Measurements from ENCODE around the gene RIMBP2. TPM values are rescaled to one million over a fixed set of nuclear protein-coding genes. Genes with fewer than 3 reads are reported as not detected.
"Not testable (repeated sequence)": the region's sequence is repeated elsewhere in the genome, so short reads cannot be mapped to it uniquely, and the experiment has no call there.

The RIMBP2 gene
- total RNA-seq (2014; rRNA removed; shearing (Covaris generic)) = not detected in 2 replicates

DNA sequence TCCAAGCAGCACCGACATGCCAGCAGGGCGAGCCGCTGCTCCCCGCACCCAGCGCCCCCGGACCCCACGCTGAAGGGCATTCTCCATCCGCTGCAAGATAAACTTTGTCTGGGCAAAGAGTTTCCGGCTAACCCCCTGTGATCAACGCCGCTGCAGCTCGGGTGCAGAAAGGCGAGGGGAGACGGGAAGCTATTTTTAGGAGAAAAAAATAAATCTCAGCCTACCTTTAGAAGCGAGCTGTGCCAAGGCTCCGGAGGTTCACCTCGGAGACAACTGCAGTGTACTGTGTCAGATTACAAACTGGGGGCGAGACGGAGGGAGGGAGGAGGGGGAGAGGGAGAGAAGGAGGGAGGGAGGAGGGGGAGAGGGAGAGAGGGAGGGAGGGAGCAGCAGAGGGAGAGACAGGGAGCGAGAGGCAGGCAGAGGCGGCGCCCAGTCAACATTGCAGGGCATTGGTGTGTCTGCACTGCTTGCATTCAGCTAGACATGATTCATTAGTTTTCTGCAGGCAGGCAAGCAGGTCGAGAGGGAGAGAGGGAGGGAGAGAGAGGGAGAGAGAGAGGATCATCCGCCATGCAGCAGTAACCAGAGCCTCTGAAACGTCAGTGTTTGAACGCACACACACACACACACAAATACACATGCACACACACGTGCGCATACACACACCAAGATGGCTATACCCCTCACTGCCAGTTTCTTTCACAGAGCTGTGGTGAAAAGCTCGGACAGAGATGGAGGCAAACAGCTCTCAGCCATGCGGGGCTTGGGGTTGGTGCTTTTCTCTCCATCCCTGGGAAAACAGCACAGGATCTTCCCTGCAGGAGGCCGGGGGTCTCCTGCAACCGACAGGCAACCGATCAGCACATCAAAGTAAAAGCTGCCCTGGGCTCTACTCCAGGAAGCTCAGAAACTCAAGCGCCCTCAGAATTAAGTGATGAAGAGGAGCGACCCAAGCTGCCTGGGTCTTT lies at the start of gene RIMBP2:
Gene RIMBP2 (minus strand): TSS at position 302 of the 971 bp plus-strand sequence. CDS start 237,286 bp downstream, outside the sequence.
- DNase-seq (ENCODE audit: low spot score) = peak; percentile 42

GRCh38 chr12:130765186-130765659 lies 49.1 kb upstream of the RIMBP2 start:
- no peak for DNase-seq (ENCODE audit: low spot score)

- no peak for DNase-seq (ENCODE audit: low spot score)
Measured at GRCh38 chr12:130764475-130765185, 48.5 kb upstream of the RIMBP2 start.

DNA sequence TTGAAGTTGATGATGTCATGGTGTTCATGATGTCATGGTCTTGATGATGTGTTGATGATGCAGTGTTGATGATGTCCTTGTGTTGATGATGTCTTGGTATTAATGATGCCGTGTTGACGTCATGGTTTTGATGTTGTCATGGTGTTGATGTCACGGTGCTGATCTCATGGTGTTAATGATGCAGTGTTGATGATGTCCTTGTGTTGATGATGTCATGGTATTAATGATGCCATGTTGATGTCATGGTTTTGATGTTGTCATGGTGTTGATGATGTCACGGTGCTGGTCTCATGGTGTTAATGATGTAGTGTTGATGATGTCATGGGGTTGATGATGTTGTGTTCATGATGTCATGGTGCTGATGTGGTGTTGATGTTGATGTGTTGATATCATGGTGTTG lies 48.0 kb upstream of the RIMBP2 start:
- no peak for DNase-seq (ENCODE audit: low spot score)

- no peak for DNase-seq (ENCODE audit: low spot score)
Measured at GRCh38 chr12:130762319-130762675, 46.2 kb upstream of the RIMBP2 start.

DNA sequence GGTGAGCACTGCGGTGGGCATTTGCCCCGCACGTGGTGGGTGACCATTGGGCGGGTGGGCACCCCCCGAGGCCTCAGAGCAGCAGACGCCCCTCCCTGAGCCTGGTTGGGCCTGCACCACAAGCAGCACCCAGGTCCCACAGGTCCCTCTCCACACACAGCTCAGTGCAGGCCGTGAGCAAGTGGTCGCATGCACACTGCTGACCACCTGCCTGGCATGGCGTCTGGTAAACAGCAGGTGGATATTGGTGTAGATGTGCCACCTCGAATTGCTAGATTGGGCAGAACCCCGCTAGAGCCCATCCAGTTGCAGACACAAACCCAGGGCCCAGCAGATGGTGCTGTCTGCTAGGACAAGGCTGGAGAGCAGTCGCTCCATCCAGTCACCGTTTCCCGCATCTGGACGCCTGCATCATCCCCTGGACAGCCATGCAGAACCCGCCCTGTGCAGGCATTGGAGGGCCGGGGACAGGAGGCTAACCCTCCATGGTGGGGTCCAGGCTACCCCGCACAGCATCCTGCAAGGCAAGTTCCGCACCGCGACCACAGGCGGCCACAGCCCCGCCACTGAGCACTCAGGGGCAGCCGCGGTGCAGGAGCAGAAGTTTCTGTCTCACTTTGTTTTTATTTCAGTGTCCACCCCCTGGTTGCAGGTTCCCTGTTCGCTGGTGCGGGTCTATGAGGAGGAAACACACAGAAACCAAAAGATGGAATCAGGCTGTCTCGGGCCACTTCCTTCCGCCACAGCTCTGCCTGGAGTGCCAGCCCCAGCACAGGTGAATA lies 45.6 kb upstream of the RIMBP2 start:
- DNase-seq (ENCODE audit: low spot score) = peak; percentile 51

DNA sequence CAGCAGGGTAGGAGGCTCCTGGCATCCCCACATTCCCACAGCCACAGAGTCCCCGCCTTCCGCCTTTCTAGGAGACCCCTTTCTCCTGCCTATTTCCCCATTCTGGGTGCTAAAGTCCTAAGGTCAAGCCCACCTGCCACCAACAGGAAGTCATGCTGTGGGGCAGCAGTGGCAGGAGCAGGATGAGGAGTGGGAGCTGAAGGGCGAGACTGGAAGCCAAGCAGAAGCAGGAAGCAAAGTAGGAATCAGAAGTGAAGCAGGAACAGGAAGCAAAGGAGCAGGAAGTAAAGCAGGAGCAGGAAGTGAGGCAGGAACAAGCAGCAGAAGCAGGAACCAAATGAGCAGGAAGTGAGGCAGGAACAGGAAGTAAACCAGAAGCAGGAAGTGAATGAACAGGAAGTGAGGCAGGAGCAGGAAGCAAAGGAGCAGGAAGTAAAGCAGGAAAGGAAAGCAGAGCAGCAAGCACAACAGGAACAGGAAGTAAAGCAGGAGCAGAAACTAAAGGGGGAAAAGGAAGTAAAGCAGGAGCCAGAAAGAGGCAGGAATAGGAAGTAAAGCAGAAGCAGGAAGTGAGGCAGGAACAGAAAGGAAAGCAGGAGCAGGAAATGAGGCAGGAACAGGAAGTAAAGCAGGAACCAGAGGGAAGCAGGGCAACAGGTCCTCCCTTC lies 38.3 kb upstream of the RIMBP2 start:
- peak; percentile 33 for DNase-seq (ENCODE audit: low spot score)

GRCh38 chr12:130752692-130753230 lies 36.7 kb upstream of the RIMBP2 start:
- DNase-seq (ENCODE audit: low spot score) = no peak

- not testable (repeated sequence) for DNase-seq (ENCODE audit: low spot score)
Measured at GRCh38 chr12:130752037-130752436, 35.9 kb upstream of the RIMBP2 start.

DNA sequence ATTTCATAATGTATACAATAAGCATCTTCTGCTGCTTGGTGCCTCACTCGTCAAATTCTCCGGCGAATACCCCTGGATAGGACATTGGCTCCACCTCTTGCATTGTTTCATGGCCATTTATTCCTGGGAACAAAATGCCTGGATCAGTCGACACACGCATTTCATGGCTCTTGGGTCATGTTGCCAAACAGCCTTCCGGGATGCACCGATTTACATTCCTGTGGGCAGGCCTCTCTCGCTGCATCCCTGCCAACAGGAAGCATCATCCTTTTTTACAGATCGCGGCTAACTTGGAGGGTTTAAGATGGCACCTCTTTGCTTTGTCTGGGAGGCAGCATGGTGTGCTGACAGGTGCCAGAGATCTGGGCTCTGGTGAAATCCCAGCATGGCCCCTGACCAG lies 32.7 kb upstream of the RIMBP2 start:
- DNase-seq (ENCODE audit: low spot score) = no peak

- DNase-seq (ENCODE audit: low spot score) = peak; percentile 59
Measured at GRCh38 chr12:130747867-130748740, 32.0 kb upstream of the RIMBP2 start.

DNA sequence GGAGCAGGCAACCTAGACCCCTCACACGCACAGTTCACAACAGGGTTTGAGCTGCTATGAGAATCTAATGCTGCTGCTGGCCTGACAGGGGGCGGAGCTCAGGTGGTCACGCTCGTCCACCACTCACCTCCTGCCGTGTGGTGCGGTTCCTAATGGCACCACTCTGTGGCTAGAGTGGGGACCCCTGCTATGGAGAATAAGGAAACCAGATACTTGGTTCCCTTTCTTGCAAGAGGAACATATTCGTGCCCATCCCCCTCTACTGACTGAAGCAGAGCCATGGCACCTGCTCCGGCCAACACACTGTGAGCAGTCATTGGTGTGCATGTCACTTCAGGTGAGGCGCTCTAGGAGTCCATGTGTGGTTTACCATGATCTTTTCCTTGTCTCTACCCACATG lies 30.4 kb upstream of the RIMBP2 start:
- no peak for DNase-seq (ENCODE audit: low spot score)

- no peak for DNase-seq (ENCODE audit: low spot score)
Measured at GRCh38 chr12:130745921-130746320, 29.8 kb upstream of the RIMBP2 start.

DNA sequence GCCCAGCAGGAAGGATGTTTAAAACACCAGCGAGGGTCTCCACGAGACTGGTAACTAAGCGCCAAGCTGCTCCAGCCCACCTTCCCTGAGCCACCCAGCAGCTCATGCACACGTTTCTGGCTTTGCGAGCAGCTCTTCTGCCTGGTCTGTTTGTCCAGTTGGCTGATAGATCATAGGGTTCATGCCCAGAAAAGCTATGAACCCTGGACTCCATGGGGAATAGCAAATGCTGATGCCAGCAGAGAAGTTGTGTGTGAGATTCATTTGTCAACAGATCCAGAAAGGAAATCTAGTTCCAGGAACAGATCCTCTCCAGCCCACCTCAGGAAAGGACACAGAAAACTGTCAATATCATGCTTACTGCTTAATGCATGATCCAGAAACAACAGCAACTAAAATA lies 28.2 kb upstream of the RIMBP2 start:
- no peak for DNase-seq (ENCODE audit: low spot score)

GRCh38 chr12:130743606-130744005 lies 27.5 kb upstream of the RIMBP2 start:
- DNase-seq (ENCODE audit: low spot score) = no peak

- DNase-seq (ENCODE audit: low spot score) = no peak
Measured at GRCh38 chr12:130743176-130743575, 27.1 kb upstream of the RIMBP2 start.

- no peak for DNase-seq (ENCODE audit: low spot score)
Measured at GRCh38 chr12:130742716-130743115, 26.6 kb upstream of the RIMBP2 start.

DNA sequence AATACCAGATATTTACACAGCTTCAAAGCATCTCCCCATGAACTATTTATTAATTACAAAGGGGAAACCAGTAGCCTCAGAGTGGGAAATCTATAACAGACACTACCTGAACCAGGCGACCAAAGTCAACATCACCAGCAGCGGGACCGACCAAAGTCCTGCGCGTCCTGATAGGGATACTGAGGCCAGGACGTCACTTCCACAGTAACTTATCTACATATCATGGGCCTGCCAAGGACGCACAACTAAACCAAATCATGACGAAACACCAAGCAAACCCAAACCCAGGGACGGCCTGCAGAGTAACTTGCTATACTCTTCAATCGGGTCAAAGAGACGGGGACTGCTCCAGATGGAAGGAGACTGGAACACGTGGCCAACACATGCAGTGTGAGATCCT lies 26.0 kb upstream of the RIMBP2 start:
- DNase-seq (ENCODE audit: low spot score) = no peak

DNA sequence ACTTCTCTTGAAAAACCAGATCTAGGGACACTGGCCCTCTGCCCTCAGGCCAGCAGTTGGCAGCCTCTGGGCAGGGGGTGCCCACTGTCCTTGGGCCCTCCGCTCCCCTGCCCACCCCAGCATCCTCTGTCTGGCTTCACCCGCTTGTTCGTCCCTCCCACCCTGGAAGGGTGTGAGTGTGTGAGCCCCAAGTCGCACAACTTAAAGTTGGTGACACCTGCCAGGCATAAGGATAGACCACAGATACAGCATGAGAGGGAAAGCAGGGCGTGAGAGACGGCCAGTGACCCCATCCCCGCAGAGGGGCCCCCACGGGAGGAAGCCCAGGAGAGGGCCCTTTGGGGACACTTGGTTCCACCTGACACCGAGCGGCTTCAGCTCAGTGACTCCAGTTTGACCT lies 23.5 kb upstream of the RIMBP2 start:
- DNase-seq (ENCODE audit: low spot score) = no peak

DNA sequence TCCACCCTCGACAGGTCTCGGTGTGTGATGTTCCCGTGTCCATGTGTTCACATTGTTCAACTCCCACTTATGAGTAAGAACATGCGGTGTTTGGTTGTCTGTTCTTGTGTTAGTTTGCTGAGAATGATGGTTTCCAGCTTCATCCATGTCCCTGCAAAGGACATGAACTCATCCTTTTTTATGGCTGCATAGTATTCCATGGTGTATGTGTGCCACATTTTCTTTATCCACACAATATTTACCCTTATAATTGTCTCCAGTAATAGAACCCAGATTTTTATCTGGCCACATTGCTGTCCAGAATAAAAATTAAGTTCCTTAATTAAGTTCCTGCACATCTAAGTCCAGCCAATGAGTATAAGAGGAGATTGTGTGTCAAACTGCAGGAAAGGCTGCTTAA lies 22.3 kb upstream of the RIMBP2 start:
- not testable (repeated sequence) for DNase-seq (ENCODE audit: low spot score)

Data from A172 (cell line).